Measurements from ENCODE around the gene ANAPC10. TPM values are rescaled to one million over a fixed set of nuclear protein-coding genes. Genes with fewer than 3 reads are reported as not detected.
"Not testable (repeated sequence)": the region's sequence is repeated elsewhere in the genome, so short reads cannot be mapped to it uniquely, and the experiment has no call there.

The ANAPC10 gene
- total and polyA plus RNA-seq, 8 donors: 16.0 to 31.6 (median 27.5) TPM

GRCh38 chr4:145003675-145004074 is 94.3 kb downstream of the ANAPC10 start:
- intact Hi-C loops (cut with DNase I): no loop called here
- H3K4me1 ChIP-seq: no peaks in the 10 kb centered on the region
- H3K27me3 ChIP-seq: no peaks in the 10 kb centered on the region
- no peak overlapping the region for H3K4me3 ChIP-seq
- no peak for DNase-seq
- no peak for TF ChIP-seq CTCF (IDR thresholded peaks at IDR 0.05)
- no peaks in the 10 kb centered on the region for H3K36me3 ChIP-seq
- no peak for ATAC-seq
- H3K27ac ChIP-seq: no peak overlapping the region
- peaks cover 0 to 5% of the 10 kb centered on the region in 2 donors for H3K9me3 ChIP-seq

GRCh38 chr4:145001635-145002034 is 96.4 kb downstream of the ANAPC10 start:
- H3K27ac ChIP-seq: no peak overlapping the region
- no peaks in the 10 kb centered on the region for H3K4me1 ChIP-seq
- no peaks in the 10 kb centered on the region for H3K36me3 ChIP-seq
- no peak overlapping the region for H3K4me3 ChIP-seq
- H3K9me3 ChIP-seq: peaks cover 0 to 5% of the 10 kb centered on the region in 2 donors
- TF ChIP-seq CTCF (IDR thresholded peaks at IDR 0.05): no peak
- no peak for DNase-seq
- intact Hi-C loops (cut with DNase I): no loop called here
- no peak for ATAC-seq
- H3K27me3 ChIP-seq: no peaks in the 10 kb centered on the region

GRCh38 chr4:145000656-145001055 is 97.3 kb downstream of the ANAPC10 start:
- H3K36me3 ChIP-seq; H3K9me3 ChIP-seq; H3K27me3 ChIP-seq; H3K4me1 ChIP-seq; H3K4me3 ChIP-seq; H3K27ac ChIP-seq; DNase-seq; intact Hi-C loops (cut with DNase I); ATAC-seq: not testable (repeated sequence)

- Histone ChIP-seq H3K4me1 (no peaks in the 10 kb centered on the region), H3K4me3 (no peak overlapping the region), H3K9me3 (no peaks in the 10 kb centered on the region), H3K36me3 (peaks cover 0 to 3% of the 10 kb centered on the region in 2 donors), H3K27me3 (no peaks in the 10 kb centered on the region), H3K27ac (no peak overlapping the region)
- ATAC-seq (no peak), DNase-seq (no peak)
- no peak for TF ChIP-seq CTCF (IDR thresholded peaks at IDR 0.05)
- intact Hi-C loops (cut with DNase I): no loop called here
Observed at GRCh38 chr4:144989306-144989705, 108.7 kb downstream of the ANAPC10 start.

- H3K27me3 ChIP-seq: no peaks in the 10 kb centered on the region
- H3K4me1 ChIP-seq: no peaks in the 10 kb centered on the region
- H3K9me3 ChIP-seq: peaks cover 0 to 15% of the 10 kb centered on the region in 2 donors
- DNase-seq: no peak
- no peak for TF ChIP-seq CTCF (IDR thresholded peaks at IDR 0.05)
- intact Hi-C loops (cut with DNase I): no loop called here
- ATAC-seq: no peak
- H3K4me3 ChIP-seq: no peak overlapping the region
- H3K27ac ChIP-seq: no peak overlapping the region
- H3K36me3 ChIP-seq: no peaks in the 10 kb centered on the region
Observed at GRCh38 chr4:144985531-144985930, 112.5 kb downstream of the ANAPC10 start.

- intact Hi-C loops (cut with DNase I): no loop called here
- H3K4me1 ChIP-seq: no peaks in the 10 kb centered on the region
- no peak for ATAC-seq
- H3K4me3 ChIP-seq: no peak overlapping the region
- no peak for TF ChIP-seq CTCF (IDR thresholded peaks at IDR 0.05)
- no peaks in the 10 kb centered on the region for H3K27me3 ChIP-seq
- DNase-seq: no peak
- H3K36me3 ChIP-seq: no peaks in the 10 kb centered on the region
- peaks cover 0 to 20% of the 10 kb centered on the region in 2 donors for H3K9me3 ChIP-seq
- no peak overlapping the region for H3K27ac ChIP-seq
Observed at GRCh38 chr4:144985014-144985413, 113.0 kb downstream of the ANAPC10 start.
